Measurements from ENCODE around the gene BOK. TPM values are rescaled to one million over a fixed set of nuclear protein-coding genes. Genes with fewer than 3 reads are reported as not detected.
A peak's percentile ranks its signal among the peaks of the same experiment; 100 is the strongest.

The BOK gene
- total RNA-seq, 1 experiment from 2014 or later = 30.2 TPM

- POLR2A ChIA-PET (ENCODE audit: unreplicated experiment) = no interaction called here
- H3K4me1 ChIP-seq (ENCODE audit: insufficient read depth, low read length) = no peaks in the 10 kb centered on the region
Observed at GRCh38 chr2:241615522-241616052, 57.0 kb downstream of the BOK start.

GRCh38 chr2:241616168-241617125 is 57.9 kb downstream of the BOK start:
- Histone ChIP-seq H3K4me3 (ENCODE audit: low read length) (no peak overlapping the region), H2AFZ (ENCODE audit: low read length) (no peak overlapping the region), H3K4me2 (ENCODE audit: low read length) (no peak overlapping the region), H3K9me2 (replicated peaks; ENCODE audit: low read length) (no peaks in the 10 kb centered on the region), H3K36me3 (ENCODE audit: low read depth, low read length) (peaks cover 12% of the 10 kb centered on the region), H3K9me3 (ENCODE audit: low read length) (no peaks in the 10 kb centered on the region; the same call in 1 of the 2 replicates), H3F3A (ENCODE audit: low read length, unreplicated experiment) (peaks cover 18% of the 10 kb centered on the region), H3K27ac (ENCODE audit: low read length) (no peak overlapping the region), H3K79me2 (ENCODE audit: low read length) (peaks cover 71% of the 10 kb centered on the region), H3K27me3 (ENCODE audit: low read length) (no peaks in the 10 kb centered on the region), H3K4me1 (ENCODE audit: insufficient read depth, low read length) (no peaks in the 10 kb centered on the region), H4K20me1 (ENCODE audit: low read length) (no peaks in the 10 kb centered on the region), H3K9ac (ENCODE audit: low read length) (no peak overlapping the region)
- intact Hi-C loops (cut with micrococcal nuclease) = no loop called here
- POLR2A ChIA-PET (ENCODE audit: unreplicated experiment) = no interaction called here
- no TSS peak for BruUV-seq (replicated peaks)
- TF ChIP-seq EZH2phosphoT487 (IDR thresholded peaks at IDR 0.05; ENCODE audit: borderline replicate concordance, low read length) (no peak), EZH2 (IDR thresholded peaks at IDR 0.05; ENCODE audit: low read length, unreplicated experiment) (no peak), CTCF (conservative IDR thresholded peaks at IDR 0.05; ENCODE audit: low read depth, low read length) (no peak)
- CTCF ChIA-PET = no interaction called here
- ATAC-seq (no peak), DNase-seq (no peak)

More at GRCh38 chr2:241615522-241616052, 57.0 kb downstream of the BOK start:
- H3K4me2 ChIP-seq (ENCODE audit: low read length) = no peak overlapping the region
- H3K9me3 ChIP-seq (ENCODE audit: low read length) = no peaks in the 10 kb centered on the region; the same call in 1 of the 2 replicates
- CTCF ChIA-PET = no interaction called here
- H3F3A ChIP-seq (ENCODE audit: low read length, unreplicated experiment) = peaks cover 14% of the 10 kb centered on the region
- no peaks in the 10 kb centered on the region for H4K20me1 ChIP-seq (ENCODE audit: low read length)
- no peak for DNase-seq
- no peak overlapping the region for H3K27ac ChIP-seq (ENCODE audit: low read length)
- no peaks in the 10 kb centered on the region for H3K27me3 ChIP-seq (ENCODE audit: low read length)
- BruUV-seq (replicated peaks) = no TSS peak
- intact Hi-C loops (cut with micrococcal nuclease) = no loop called here
- H2AFZ ChIP-seq (ENCODE audit: low read length) = no peak overlapping the region
- no peak overlapping the region for H3K9ac ChIP-seq (ENCODE audit: low read length)
- TF ChIP-seq EZH2 (IDR thresholded peaks at IDR 0.05; ENCODE audit: low read length, unreplicated experiment) = no peak
- peaks cover 73% of the 10 kb centered on the region for H3K79me2 ChIP-seq (ENCODE audit: low read length)
- H3K4me3 ChIP-seq (ENCODE audit: low read length) = no peak overlapping the region
- no peak for ATAC-seq
- H3K36me3 ChIP-seq (ENCODE audit: low read depth, low read length) = peaks cover 12% of the 10 kb centered on the region
- H3K9me2 ChIP-seq (replicated peaks; ENCODE audit: low read length) = no peaks in the 10 kb centered on the region

- ATAC-seq = 0 out of 2 replicates have a peak, but pooled peaks have one; percentile 17
- no peak overlapping the region for H3K4me3 ChIP-seq (ENCODE audit: low read length)
- no peak overlapping the region for H3K4me2 ChIP-seq (ENCODE audit: low read length)
Observed at GRCh38 chr2:241617431-241618154, 59.0 kb downstream of the BOK start.

More at GRCh38 chr2:241617431-241618154, 59.0 kb downstream of the BOK start:
- intact Hi-C loops (cut with micrococcal nuclease) = no loop called here
- no peak overlapping the region for H3K9ac ChIP-seq (ENCODE audit: low read length)
- no peaks in the 10 kb centered on the region for H3K27me3 ChIP-seq (ENCODE audit: low read length)
- BruUV-seq (replicated peaks) = no TSS peak
- ChIA-PET POLR2A (ENCODE audit: unreplicated experiment) (no interaction called here), CTCF (no interaction called here)
- H3K36me3 ChIP-seq (ENCODE audit: low read depth, low read length) = peaks cover 12% of the 10 kb centered on the region
- H3K9me2 ChIP-seq (replicated peaks; ENCODE audit: low read length) = no peaks in the 10 kb centered on the region
- no peaks in the 10 kb centered on the region for H4K20me1 ChIP-seq (ENCODE audit: low read length)
- peaks cover 18% of the 10 kb centered on the region for H3F3A ChIP-seq (ENCODE audit: low read length, unreplicated experiment)
- no peaks in the 10 kb centered on the region; the same call in 1 of the 2 replicates for H3K9me3 ChIP-seq (ENCODE audit: low read length)
- no peak overlapping the region for H2AFZ ChIP-seq (ENCODE audit: low read length)
- no peak for DNase-seq
- H3K4me1 ChIP-seq (ENCODE audit: insufficient read depth, low read length) = no peaks in the 10 kb centered on the region
- TF ChIP-seq CTCF (conservative IDR thresholded peaks at IDR 0.05; ENCODE audit: low read depth, low read length) (no peak), EZH2phosphoT487 (IDR thresholded peaks at IDR 0.05; ENCODE audit: borderline replicate concordance, low read length) (no peak), EZH2 (IDR thresholded peaks at IDR 0.05; ENCODE audit: low read length, unreplicated experiment) (no peak)
- no peak overlapping the region for H3K27ac ChIP-seq (ENCODE audit: low read length)
- H3K79me2 ChIP-seq (ENCODE audit: low read length) = peaks cover 73% of the 10 kb centered on the region

All from PC-3 (cell line).